GM21526 (cell line): Measurements from ENCODE around the gene MRPL10.

Experiments
- ATAC-seq: cut with Tn5 transposase; IDR thresholded peaks from one replicate; pipeline ENCODE4 v1.9.1; 2021; ENCODE audit warnings: moderate library complexity; ENCODE audit not compliant: unreplicated experiment, low FRiP score

The MRPL10 gene

DNA sequence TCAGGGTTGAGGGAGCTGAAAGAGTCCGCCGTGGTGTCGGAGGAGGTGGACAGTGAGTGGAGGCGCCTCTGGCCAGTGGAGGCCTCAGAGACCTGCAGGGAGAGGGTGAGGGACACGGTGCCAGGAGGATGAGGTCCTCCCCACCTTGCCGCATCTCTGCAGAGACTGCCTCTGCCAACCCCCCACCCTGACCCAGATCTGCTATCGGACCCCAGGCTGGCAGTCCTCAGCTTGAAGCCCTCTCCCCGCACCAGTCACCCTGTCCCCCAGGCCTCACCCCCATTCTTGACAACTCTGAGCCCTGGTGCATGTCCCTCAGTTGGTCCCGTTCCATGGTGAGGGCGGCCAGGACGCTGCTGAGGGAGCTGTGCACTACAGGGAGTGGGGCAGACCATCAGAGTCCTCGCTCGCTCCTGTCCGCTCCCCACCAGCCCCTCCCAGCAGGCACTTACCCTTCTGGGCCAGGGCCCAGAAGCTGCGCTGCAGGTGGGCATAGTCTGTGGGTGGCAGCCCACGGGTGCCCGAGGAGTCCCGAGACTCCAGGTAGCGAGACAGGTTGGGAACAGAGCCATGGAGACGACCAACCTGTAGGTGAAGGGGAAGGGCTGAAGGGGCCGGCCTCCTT is 15.1 kb downstream of the MRPL10 start:
- no peak for ATAC-seq

DNA sequence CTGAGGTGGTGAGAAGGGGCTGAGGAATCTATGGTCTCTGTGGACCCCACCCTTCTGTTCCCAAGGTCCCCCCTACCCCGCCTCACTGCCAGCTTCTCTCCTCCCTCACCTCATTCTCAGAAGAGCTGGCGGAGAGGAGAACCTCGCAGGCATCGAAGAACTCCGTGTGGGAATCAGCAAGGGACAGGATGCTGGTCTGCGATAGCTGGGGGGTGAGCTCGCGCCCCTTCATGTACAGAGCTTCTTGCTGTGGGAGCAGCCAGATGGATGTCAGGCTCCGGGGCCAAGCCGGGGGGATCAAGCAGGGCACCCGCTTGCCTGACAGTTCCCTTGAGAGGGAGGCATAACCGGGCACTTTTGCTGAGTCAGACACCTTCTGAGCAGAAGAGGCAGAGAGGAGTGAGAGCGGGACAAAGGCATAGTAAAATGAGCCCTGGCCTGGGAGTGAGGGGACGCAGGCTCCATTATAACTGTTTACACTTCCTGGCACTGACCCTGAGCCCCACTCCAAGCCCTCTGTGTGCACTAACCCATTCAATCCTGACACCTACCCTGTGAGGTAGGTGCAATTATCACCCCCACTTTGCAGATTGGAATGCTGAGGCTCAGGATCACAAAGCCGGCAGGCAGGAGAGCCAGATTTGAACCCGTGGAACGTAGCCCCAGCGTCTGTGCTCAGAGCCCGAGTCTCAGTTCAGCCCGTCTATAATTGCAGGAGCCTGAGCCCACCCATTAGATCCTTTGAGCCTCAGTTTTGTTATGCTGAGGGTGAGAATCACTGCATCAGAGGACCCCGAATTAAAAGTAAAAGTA is 16.0 kb downstream of the MRPL10 start:
- ATAC-seq: no peak

DNA sequence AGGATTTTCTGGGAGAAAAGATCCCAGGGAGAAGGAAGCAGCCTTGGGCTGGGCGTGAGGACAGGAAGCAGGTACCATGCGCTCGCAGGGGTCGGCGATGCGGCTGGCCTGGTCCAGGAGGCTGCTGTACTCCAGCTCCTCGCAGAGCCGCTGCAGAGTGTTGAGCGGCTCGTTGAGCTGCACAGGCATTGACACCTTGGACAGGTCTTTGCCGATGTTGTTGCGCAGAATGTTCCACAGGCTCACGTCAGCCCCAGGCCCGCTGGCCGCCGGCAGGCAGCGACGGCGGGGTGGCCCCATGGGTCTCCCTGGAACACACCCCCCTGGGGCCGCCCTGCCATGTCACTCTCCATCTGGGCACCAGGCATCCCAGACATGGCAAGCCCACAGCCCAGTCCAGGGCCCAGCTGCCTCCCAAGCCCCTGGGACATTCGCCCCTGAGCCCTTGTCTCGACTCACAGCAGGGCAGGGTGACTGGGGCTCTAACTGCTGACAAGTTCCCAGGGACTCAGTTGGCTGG is 17.8 kb downstream of the MRPL10 start:
- no peak for ATAC-seq

DNA sequence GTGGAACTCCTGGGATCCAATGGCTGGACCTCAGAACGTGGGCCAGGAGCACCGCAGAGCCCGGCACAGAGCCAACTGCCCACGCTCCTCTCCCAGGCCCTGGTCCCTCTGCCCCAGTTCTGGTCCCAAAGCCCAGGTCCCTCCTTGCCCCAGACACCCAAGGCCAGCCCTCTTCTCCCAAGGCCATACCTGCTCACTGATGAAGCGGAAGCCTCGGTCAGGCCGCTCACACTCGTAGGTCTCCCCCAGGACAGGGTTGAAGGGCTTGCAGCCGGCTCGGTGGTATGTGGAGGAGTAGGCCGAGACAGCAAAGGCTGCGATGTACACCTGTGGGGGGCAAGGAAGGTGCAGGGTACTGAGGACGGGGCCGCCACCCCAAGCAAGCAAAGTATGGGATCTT is 18.3 kb downstream of the MRPL10 start:
- ATAC-seq: no peak

DNA sequence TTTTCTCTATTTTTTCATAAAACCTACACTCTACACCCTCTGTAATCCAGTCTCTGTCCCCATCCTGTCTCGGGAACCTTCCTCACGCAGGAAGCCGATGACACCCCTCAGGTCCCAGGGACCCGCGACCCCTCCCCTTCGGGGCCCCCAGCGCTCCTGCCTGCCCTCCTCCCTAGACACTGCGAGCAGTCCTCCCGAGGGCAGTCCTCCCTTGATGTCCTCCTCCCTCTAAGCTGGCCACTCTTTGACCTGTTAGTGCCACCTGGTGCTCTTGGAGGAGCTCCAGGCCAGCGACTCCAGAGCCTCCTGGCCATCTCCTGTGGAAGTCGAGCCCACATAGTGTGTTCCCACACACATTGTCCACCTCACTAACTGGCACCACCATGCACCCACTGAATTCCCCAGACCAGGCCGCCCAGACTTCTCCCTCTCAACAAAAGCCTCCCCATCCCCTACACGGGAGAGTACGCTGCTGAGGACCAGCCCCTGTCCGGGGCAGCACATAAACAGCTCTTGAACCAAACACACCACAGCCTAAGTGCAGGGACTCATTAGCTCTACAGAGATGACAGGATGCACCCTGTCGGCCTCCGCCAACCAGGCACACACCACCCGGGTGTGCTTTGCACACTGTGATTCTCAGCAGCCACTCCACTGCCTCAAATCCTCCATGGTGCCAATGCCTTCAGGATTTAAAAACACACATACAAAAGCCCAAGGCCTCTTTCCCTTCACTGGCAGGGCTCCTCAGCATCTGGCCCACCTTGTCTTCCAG is 19.0 kb downstream of the MRPL10 start:
- ATAC-seq: no peak

DNA sequence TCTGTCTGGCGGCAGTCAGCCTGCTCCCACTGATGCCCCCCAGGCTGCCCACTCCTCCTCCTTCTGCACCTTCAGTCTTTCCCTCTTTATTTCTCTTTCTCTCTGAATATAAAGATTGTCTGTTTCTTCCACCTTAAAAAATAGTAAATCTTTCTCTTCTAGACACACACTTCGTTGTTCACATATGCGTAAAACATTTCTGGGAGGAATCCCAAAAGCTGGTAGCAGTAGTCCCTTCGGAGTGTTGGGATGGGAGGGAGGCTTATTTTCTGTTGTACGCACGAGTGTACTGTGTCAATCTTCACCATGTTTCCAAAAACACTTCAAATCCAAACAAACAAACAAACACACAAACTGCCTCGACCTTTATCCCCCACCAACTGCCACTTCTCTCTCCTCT is 19.6 kb downstream of the MRPL10 start:
- ATAC-seq: no peak

DNA sequence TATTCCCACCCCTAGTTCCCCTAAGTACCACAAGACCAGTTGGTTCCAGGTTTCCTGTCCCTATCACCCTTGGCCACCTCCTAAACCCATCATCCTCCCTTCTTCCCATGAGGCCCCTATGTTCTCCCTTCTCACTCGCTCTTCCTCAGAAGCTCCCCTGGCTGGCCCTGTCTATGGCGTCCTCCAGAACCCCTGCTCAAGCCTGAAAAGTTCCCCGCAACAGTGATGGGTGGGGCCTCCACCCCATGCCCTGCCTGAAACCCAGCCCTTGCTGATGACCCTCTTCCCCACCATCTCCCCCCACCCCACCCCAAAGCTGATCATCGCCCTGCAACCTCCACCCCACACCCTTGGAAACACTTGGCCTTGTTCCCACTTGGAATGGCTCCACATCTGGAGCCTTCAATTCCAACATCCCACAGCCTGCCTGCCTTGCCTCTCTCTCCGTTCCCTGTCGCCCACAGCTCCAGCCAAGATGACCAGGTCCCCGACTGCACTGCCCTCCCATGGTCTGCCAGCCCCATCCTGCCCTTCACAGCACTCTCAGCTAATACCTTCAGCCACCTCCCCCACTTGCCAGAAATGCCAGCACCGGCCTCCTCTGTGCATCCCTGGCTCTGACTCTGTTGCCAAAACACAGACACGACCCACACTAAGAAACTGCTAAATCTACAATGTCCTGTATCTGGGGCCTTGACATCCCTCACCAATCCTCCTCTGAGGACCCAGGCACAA is 20.3 kb downstream of the MRPL10 start:
- no peak for ATAC-seq

DNA sequence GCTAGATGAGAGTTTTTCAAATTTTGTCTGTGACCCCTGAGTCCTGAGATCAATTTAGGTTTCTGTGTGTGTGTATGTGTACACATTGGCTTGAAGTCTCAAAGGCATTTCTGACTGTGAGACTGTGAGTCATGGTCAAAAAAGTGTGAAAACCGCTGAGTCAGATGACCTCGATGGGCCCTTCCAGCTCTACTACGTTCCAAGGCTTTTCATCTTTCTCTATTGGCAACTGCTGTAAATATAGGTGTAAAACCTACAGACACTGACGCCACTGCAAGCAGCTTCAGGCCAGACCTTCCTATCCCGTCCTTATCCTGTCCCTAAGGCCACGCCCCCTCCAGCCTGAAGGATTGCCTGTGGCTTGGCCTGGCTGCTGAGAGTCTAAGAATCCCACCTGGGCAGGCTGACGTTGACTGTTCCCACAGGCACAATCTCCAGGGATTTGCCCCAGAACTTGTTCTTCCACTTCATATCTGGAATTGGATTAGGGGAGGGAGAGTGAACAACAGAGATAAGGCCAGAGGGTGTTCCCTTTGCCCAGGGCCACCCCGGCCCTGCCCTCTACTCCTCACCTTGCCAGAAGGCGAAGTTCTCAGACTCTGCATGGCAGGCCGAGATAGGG is 21.0 kb downstream of the MRPL10 start:
- no peak for ATAC-seq

DNA sequence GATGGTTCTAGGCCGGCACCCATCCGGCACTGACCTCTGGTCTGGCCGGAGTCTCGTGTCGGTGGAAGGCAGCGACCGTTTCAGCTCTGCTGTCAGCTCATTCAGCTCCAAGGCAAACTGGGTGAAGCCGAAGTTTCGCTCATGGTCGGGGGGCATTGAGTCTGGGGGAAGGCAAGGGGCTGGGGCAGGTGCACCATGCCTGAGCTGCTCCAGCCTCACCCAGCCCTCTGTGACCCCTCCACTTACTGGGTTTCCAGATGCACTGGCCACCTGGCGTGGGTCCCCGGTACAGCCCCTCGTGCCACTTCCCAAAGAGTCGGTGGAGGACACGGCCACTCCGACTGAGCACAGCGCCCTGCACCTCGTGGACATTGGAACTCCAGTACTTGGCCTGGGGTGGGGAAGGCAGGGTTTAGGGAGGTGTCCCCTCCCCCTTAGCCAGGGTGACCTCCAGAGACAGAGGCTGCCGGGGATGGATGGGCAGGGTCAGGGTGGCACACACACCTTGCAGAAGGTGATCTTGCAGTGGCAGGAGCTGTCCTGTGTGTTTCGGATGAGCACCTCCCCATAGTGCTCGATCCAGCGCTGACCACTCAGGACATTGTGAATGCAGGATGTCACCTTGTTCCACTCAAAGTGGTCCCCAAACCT is 22.4 kb downstream of the MRPL10 start:
- ATAC-seq: no peak

DNA sequence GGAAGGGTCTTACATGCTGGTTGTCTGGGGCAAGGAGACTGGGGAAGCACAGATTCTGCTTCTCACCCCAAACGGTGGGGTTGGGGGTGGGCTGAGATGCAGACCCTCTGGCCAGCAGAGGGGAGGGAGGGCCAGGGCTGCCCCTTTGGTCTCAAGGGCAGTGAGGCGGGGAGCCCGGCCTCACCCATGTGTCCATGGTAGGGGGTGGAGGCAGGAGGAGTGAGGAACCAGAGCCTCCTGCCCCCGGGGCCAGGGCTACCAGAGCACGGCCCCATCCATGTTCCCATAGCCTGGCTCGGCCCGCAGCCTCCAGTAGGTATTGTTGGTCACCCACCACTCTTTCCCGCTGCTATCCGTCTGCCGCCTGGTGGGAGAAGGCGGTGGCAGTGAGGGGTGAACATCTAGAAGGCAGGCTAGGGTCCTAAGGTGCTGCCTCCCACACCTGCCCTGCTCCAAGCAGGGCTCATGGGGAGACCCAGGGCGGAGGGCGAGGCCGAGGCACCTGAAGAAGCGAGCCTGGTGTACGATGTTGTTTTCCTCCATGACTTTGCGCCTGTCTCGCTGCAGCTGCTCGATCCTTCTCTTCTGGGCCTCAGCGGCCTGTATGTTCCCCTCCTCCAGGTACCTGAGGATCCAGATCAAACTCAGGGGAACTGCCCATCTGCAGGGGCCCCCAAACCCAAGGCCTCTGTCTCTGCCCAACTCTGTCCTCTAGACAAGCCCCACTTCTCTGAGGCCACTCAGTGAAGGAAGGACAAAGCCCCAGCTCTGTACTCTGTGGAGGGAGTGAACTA is 23.1 kb downstream of the MRPL10 start:
- no peak for ATAC-seq

DNA sequence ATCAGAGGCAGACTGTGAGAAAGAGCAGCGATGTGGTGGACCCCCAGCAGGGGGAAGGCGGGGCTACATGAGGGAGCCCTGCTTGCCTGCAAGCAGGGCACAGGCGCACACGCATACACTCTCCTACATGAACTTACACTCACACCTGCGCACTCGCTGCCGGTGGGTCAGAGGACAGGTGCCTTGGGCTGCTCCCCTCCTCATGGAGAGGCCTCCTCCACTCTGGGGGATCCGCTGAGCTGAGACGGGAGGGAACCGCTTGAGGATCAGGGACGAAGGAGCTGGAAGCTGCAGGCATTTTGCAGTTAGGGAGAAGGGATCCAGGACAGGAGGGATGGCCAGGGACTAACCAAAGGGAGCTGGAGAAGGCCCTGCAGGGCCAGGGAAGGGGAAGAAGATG is 23.9 kb downstream of the MRPL10 start:
- no peak for ATAC-seq

DNA sequence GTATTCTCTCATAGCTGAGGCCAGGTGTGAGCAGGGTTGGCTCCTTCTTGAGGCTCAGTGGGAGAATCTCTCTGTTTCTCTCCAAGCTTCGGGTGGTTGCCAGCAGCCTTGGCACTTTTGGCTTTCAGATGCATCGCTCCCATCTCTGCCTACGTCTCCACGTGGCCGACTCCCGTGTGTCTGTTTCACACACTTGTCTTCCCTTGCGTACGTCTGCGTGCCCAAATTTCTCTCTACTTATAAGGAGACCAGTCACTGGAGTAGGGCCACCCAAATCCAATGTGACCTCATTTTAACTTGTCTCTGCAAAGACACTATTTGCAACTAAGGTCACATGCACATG is 24.5 kb downstream of the MRPL10 start:
- no peak for ATAC-seq

DNA sequence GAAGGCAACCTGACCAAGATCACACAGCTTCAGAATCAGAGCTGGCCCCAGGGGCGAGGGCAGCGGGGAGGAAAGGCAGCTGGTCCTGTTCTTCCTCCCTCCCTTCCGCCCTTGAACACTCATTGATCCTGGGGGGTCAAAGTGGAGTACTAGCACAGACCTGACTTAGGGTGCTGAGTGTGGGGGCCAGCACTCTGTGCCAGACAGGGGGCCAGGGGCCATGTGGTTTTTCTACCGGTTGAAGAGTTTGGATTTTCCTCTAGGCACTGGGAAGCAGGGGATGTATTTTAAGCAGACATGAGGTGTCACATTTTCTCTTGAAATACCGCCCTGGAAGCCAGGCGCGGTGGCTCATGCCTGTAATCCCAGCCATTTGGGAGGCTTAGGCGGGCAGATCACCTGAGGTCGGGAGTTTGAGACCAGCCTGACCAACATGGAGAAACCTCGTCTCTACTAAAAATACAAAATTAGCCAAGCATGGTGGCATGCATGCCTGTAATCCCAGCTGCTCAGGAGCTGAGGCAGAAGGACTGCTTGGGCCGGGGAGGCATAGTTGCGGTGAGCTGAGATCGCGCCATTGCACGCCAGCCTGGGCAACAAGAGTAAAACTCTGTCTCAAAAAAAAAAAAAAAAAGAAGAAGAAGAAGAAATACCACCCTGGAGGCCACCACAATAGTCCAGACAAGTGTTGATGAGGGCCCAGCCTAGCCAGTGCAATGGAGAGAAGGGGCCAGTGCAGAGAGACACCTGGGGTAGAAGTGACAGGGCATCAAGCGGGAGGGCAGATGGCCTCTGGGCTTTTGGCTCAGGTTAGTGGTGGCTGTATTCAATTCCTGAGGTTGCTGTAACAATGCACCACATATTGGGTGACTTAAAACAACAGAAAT is 25.1 kb downstream of the MRPL10 start:
- no peak for ATAC-seq

DNA sequence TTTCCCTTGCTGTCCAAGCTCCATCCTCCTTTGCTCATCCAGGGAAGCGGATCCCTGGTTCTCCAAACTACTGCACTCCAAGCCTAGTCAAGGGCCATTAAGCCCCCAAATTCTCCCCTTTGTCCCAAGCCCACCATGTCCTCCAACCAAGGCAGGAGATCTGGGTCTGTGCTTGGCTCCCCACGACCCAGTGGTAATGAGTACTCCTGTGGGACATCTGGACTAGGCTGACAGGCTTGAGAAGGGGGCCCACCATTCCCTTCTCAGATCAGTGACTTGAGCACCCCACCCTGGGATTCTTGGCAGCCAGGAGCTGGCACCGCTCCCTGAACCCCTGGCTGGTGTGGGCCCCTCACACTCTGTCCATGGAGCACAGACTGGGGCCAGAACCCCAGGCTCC is 26.9 kb downstream of the MRPL10 start:
- ATAC-seq: no peak

DNA sequence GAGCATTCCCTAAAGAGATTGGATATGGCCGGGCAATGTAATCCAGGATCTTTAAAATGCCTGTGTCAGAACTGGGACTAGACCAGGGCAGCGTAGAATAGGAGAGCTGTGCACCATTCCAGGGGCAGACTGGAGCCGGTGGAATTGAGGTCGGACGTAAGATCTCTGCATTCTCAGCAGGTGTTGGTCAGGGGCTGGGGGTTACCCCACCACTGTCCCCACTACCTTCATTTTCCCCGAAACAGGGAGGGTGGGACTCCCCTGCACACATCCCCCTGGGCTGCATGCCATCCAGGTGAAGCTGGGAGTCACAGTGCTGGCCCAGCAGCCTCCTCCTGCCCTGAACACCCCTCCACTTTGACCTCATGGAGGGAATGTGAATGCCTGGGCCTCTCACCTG is 27.6 kb downstream of the MRPL10 start:
- ATAC-seq: no peak

DNA sequence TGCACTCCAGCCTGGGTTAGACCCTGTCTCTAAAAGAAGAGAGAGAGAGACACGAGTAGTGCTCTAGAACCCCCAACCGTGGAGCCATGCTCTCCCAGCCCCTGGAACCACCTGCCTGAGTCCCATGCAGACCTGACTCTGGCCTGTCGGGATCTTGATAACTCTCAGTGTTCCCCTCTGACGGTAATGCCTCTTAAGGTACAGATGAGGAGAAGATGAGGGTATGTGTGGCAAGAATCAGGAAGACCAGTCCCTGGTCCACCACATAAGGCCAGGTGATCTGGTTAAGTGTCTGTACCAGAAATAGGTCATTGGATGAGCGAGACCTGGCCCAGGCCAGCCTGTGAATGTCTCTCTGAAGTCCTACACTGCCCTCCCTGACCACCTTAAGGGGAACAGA is 28.1 kb downstream of the MRPL10 start:
- ATAC-seq: no peak

DNA sequence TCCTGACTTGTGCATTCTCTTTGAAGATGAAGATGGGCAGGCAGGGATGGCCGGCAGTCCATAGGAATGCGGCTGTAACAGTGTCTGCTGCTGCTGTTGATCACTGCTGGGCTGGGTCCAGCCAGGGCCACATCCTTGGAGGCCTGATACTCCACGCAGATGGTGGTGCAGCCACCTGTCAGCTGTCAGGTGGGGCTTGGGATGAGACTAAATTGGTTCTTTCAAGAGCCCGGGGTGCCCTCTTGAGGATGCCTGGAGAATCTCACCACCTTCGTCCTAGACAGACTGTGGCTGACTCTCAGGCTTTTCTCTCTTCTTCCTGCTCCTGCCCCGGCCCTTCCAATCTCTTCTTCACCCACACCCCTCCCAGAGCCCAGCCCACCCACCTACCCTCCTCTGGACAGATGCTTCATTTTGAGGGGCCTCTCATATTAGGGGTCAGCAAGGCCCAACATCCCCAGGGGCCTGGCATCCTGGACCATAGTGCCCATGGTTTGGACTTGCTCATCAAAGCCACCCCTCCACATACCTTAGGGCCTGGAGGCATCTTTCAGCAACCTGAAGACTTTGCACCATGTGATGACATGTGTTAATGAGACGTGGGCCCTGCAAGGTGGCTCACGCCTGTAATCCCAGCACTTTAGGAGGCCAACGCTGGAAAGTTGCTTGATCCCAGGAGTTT is 28.9 kb downstream of the MRPL10 start:
- no peak for ATAC-seq

DNA sequence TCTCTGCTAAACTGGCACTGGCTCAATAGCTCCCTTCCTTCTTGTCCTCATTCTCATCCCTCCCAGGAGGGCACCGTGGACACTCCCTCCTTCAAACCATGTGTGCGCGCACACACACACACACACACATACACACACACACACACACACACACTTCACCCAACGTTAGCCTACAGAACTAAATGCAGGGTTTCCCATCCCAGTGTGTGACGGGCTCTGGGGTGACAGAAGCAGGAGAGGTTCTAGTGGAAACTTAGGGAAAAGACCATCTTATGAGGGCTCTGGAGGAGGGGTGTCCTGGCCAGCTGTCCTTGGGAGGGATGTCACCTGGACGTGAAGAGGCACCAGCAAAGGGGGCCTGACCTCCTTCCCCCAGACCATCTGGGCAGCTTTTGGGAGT is 29.4 kb downstream of the MRPL10 start:
- no peak for ATAC-seq
